Kidney tubule cell (primary cell): ENCODE data around the gene HSPA9.
"Not testable (repeated sequence)": the region's sequence is repeated elsewhere in the genome, so short reads cannot be mapped to it uniquely, and the experiment has no call there.

Experiments used
- DNase-seq: peaks from one replicate; pipeline ENCODE4 v3.0.0-alpha.2; 2018; ENCODE audit warnings: low spot score

HSPA9 gene

GRCh38 chr5:138529812-138530211 lies 45.4 kb downstream of the HSPA9 start:
- no peak for DNase-seq

- no peak for DNase-seq
These were observed 46.3 kb downstream of the HSPA9 start for GRCh38 chr5:138528744-138529469.

GRCh38 chr5:138528208-138528607 lies 47.0 kb downstream of the HSPA9 start:
- no peak for DNase-seq

- DNase-seq: no peak
These were observed 48.0 kb downstream of the HSPA9 start for GRCh38 chr5:138527170-138527569.

GRCh38 chr5:138523406-138523805 lies 51.8 kb downstream of the HSPA9 start:
- DNase-seq: no peak

- DNase-seq: no peak
These were observed 54.2 kb downstream of the HSPA9 start for GRCh38 chr5:138520971-138521370.

- DNase-seq: no peak
These were observed 57.8 kb downstream of the HSPA9 start for GRCh38 chr5:138517437-138517836.

- DNase-seq: no peak
These were observed 59.5 kb downstream of the HSPA9 start for GRCh38 chr5:138515556-138516245.

GRCh38 chr5:138514021-138514420 lies 61.2 kb downstream of the HSPA9 start:
- DNase-seq: no peak

GRCh38 chr5:138508958-138509357 lies 66.2 kb downstream of the HSPA9 start:
- DNase-seq: no peak

- not testable (repeated sequence) for DNase-seq
These were observed 67.7 kb downstream of the HSPA9 start for GRCh38 chr5:138507485-138507884.

GRCh38 chr5:138506370-138507306 lies 68.6 kb downstream of the HSPA9 start:
- DNase-seq: no peak

- no peak for DNase-seq
These were observed 70.4 kb downstream of the HSPA9 start for GRCh38 chr5:138504799-138505198.
